DOHH2 (cell line): ENCODE results near the gene EEIG1.

Experiments used
- H3F3A ChIP-seq: fragments of 200-600 bp; sonication (generic), shearing (Covaris generic); 2 replicates; pipeline ENCODE4 v1.6.0; 2016; ENCODE audit warnings: antibody characterized with exemption, mild to moderate bottlenecking; ENCODE audit not compliant: control insufficient read depth, insufficient read depth
- H3K27ac ChIP-seq: fragments of 200-600 bp; sonication (generic); 2 replicates; pipeline ENCODE4 v1.5.1; 2014; ENCODE audit warnings: low read depth, mild to moderate bottlenecking, low read length, moderate library complexity
- H3K27me3 ChIP-seq: fragments of 200-600 bp; sonication (generic); 2 replicates; pipeline ENCODE4 v1.6.1; 2014; ENCODE audit warnings: mild to moderate bottlenecking, low read length, mixed read lengths; ENCODE audit not compliant: control insufficient read depth
- H3K36me3 ChIP-seq: fragments of 200-600 bp; sonication (generic); 2 replicates; pipeline ENCODE4 v1.6.1; 2014; ENCODE audit warnings: mild to moderate bottlenecking, low read length, moderate library complexity, mixed read lengths; ENCODE audit not compliant: control insufficient read depth
- H3K4me1 ChIP-seq: fragments of 200-600 bp; sonication (generic); 2 replicates; pipeline ENCODE4 v1.6.1; 2014; ENCODE audit warnings: mild to moderate bottlenecking, low read length, mixed read lengths; ENCODE audit not compliant: control insufficient read depth
- H3K4me2 ChIP-seq: fragments of 200-600 bp; sonication (generic); 2 replicates; pipeline ENCODE4 v1.6.0; 2014; ENCODE audit warnings: mild to moderate bottlenecking, low read length, moderate library complexity
- H3K4me3 ChIP-seq: fragments of 200-600 bp; sonication (generic); 2 replicates; pipeline ENCODE4 v1.5.1; 2014; ENCODE audit warnings: mild to moderate bottlenecking, low read length, mixed read lengths
- H3K79me2 ChIP-seq: fragments of 200-600 bp; sonication (generic); 2 replicates; pipeline ENCODE4 v1.6.1; 2014; ENCODE audit warnings: mild to moderate bottlenecking, low read length, mixed read lengths; ENCODE audit not compliant: control insufficient read depth
- H3K9me2 ChIP-seq: fragments of 200-600 bp; sonication (generic); replicated peaks from 2 replicates; pipeline ENCODE4 v1.6.1; 2014; ENCODE audit warnings: mild to moderate bottlenecking, low read length, mixed read lengths; ENCODE audit not compliant: control insufficient read depth
- H3K9me3 ChIP-seq: fragments of 200-600 bp; sonication (generic); 2 replicates; pipeline ENCODE4 v1.6.1; 2014; ENCODE audit warnings: antibody characterized with exemption, low read length, mixed read lengths; ENCODE audit not compliant: control insufficient read depth, insufficient read depth
- H4K20me1 ChIP-seq: fragments of 200-600 bp; sonication (generic); 2 replicates; pipeline ENCODE4 v1.6.0; 2014; ENCODE audit warnings: low read depth, mild to moderate bottlenecking, antibody characterized with exemption, low read length, moderate library complexity; ENCODE audit not compliant: control insufficient read depth, insufficient read depth
- CTCF ChIP-seq: fragments of 200-600 bp; sonication (generic); IDR thresholded peaks from one replicate; pipeline ENCODE4 v1.5.1; 2014; ENCODE audit warnings: antibody characterized with exemption, mild to moderate bottlenecking, low read depth, low read length; ENCODE audit not compliant: poor library complexity, severe bottlenecking
- EZH2phosphoT487 ChIP-seq: fragments of 200-600 bp; sonication (generic); IDR thresholded peaks from 2 replicates; pipeline ENCODE4 v1.6.1; 2017; ENCODE audit warnings: borderline replicate concordance, mild to moderate bottlenecking, antibody characterized with exemption, low read length, moderate library complexity, mixed read lengths

Gene EEIG1

GRCh38 chr9:127963041-127963358, 17.8 kb downstream of the EEIG1 start:
- Histone ChIP-seq H3K36me3 (peaks cover 66% of the 10 kb centered on the region), H3K4me1 (peaks cover 96% of the 10 kb centered on the region), H3F3A (no peaks in the 10 kb centered on the region; the same call in 1 of the 2 replicates), H3K27ac (no peak overlapping the region), H3K4me3 (no peak overlapping the region), H3K9me2 (no peaks in the 10 kb centered on the region), H4K20me1 (peaks cover 60% of the 10 kb centered on the region), H3K27me3 (no peaks in the 10 kb centered on the region), H3K9me3 (no peaks in the 10 kb centered on the region), H3K4me2 (no peak overlapping the region; the same call in 1 of the 2 replicates), H3K79me2 (peaks cover 100% of the 10 kb centered on the region)
- no peak for TF ChIP-seq CTCF
- TF ChIP-seq EZH2phosphoT487: no peak

- TF ChIP-seq CTCF (no peak), EZH2phosphoT487 (no peak)
- peaks cover 93% of the 10 kb centered on the region for H3K4me1 ChIP-seq
- peaks cover 54% of the 10 kb centered on the region for H4K20me1 ChIP-seq
- no peak overlapping the region for H3K27ac ChIP-seq
- H3F3A ChIP-seq: no peaks in the 10 kb centered on the region; the same call in 1 of the 2 replicates
- no peaks in the 10 kb centered on the region for H3K9me2 ChIP-seq
- H3K4me2 ChIP-seq: no peak overlapping the region
- peaks cover 100% of the 10 kb centered on the region for H3K79me2 ChIP-seq
- no peak overlapping the region for H3K4me3 ChIP-seq
- H3K27me3 ChIP-seq: no peaks in the 10 kb centered on the region
- H3K9me3 ChIP-seq: no peaks in the 10 kb centered on the region
- peaks cover 69% of the 10 kb centered on the region for H3K36me3 ChIP-seq
These were observed 18.5 kb downstream of the EEIG1 start for GRCh38 chr9:127962278-127962677.

- peaks cover 100% of the 10 kb centered on the region for H3K79me2 ChIP-seq
- H4K20me1 ChIP-seq: peaks cover 48% of the 10 kb centered on the region
- H3K4me1 ChIP-seq: peaks cover 91% of the 10 kb centered on the region
- no peak overlapping the region for H3K4me2 ChIP-seq
- H3F3A ChIP-seq: no peaks in the 10 kb centered on the region; the same call in 1 of the 2 replicates
- H3K9me3 ChIP-seq: no peaks in the 10 kb centered on the region
- no peak overlapping the region for H3K4me3 ChIP-seq
- peaks cover 63% of the 10 kb centered on the region for H3K36me3 ChIP-seq
- H3K27ac ChIP-seq: no peak overlapping the region
- no peak for TF ChIP-seq CTCF
- TF ChIP-seq EZH2phosphoT487: no peak
- H3K27me3 ChIP-seq: no peaks in the 10 kb centered on the region
- H3K9me2 ChIP-seq: no peaks in the 10 kb centered on the region
These were observed 19.1 kb downstream of the EEIG1 start for GRCh38 chr9:127961613-127962155.
